K562 (cell line): ENCODE data around the gene ANKRD13D. TPM values are rescaled to one million over a fixed set of nuclear protein-coding genes. Genes with fewer than 3 reads are reported as not detected.

Experiments
- BRCA1 ChIP-seq, 2 experiments: fragments of 450-650 bp in 1 of 2; sonication (generic) in 1 of 2; formaldehyde crosslinking in 1 of 2; IDR thresholded peaks; 2 replicates each; pipeline versions ENCODE4 v1.5.0 to v1.6.1; 2017 to 2020; ENCODE audit warnings: mild to moderate bottlenecking in 1 of 2, missing genetic modification reagents in 1 of 2
- CBX5 ChIP-seq: IDR thresholded peaks from 2 replicates; pipeline ENCODE4 v1.6.1; 2014; ENCODE audit warnings: low read depth, borderline replicate concordance
- CHAMP1 ChIP-seq: fragments of 450-650 bp; IDR thresholded peaks from 2 replicates; pipeline ENCODE4 v1.6.1; 2016; ENCODE audit warnings: mild to moderate bottlenecking
- CREB5 ChIP-seq: fragments of 250-450 bp; sonication (Bioruptor Pico); IDR thresholded peaks from 2 replicates; pipeline ENCODE4 v1.5.0; 2020; ENCODE audit warnings: mild to moderate bottlenecking
- CTCF ChIP-seq, 3 experiments: IDR thresholded peaks in 2 of 3; conservative IDR thresholded peaks in 1 of 3; 2 replicates each; pipeline ENCODE4 v1.5.1; 2011 to 2012; ENCODE audit warnings: low read length in 3 of 3, mild to moderate bottlenecking in 3 of 3, control low read depth in 2 of 3, improper control_type of control experiment in 1 of 3, inconsistent platforms in 1 of 3, low read depth in 1 of 3, mixed read lengths in 1 of 3, moderate library complexity in 1 of 3; ENCODE audit not compliant: insufficient read depth in 2 of 3
- DPF2 ChIP-seq: fragments of 450-650 bp; IDR thresholded peaks from 2 replicates; pipeline ENCODE4 v1.6.1; 2016
- ILF3 ChIP-seq: fragments of 450-650 bp; IDR thresholded peaks from 2 replicates; pipeline ENCODE4 v1.6.1; 2018; ENCODE audit warnings: antibody characterized with exemption, mild to moderate bottlenecking, moderate library complexity, borderline replicate concordance
- IRF1 ChIP-seq: sonication (generic); formaldehyde crosslinking; IDR thresholded peaks from 2 replicates; pipeline ENCODE4 v1.8.0; 2022; ENCODE audit warnings: missing genetic modification reagents, mild to moderate bottlenecking, borderline replicate concordance
- MCM5 ChIP-seq: fragments of 450-650 bp; IDR thresholded peaks from 2 replicates; pipeline ENCODE4 v1.6.1; 2016; ENCODE audit warnings: low read depth
- MCM7 ChIP-seq, 2 experiments: fragments of 450-650 bp; IDR thresholded peaks; 2 replicates each; pipeline ENCODE4 v1.6.1; 2016 to 2018
- NR2C1 ChIP-seq, 2 experiments: fragments of 450-650 bp; IDR thresholded peaks; 2 replicates each; pipeline ENCODE4 v1.6.1; 2017; ENCODE audit warnings: mild to moderate bottlenecking in 2 of 2, antibody characterized with exemption in 1 of 2, inconsistent platforms in 1 of 2, missing compliant biosample characterization in 1 of 2, missing genetic modification characterization in 1 of 2
- NR3C1 ChIP-seq: sonication (generic); formaldehyde crosslinking; IDR thresholded peaks from 2 replicates; pipeline ENCODE4 v1.8.1; 2022; ENCODE audit warnings: missing genetic modification reagents
- PHF20 ChIP-seq: fragments of 450-650 bp; IDR thresholded peaks from 2 replicates; pipeline ENCODE4 v1.6.1; 2018; ENCODE audit not compliant: partially characterized antibody
- PHF8 ChIP-seq: fragments of 200-600 bp; sonication (generic); IDR thresholded peaks from 2 replicates; pipeline ENCODE4 v1.6.1; 2012; ENCODE audit warnings: mixed run types, mild to moderate bottlenecking, inconsistent platforms, low read length, moderate library complexity, borderline replicate concordance
- PPARD ChIP-seq: fragments of 250-450 bp; sonication (Bioruptor Pico); IDR thresholded peaks from 2 replicates; pipeline ENCODE4 v1.8.0; 2022; ENCODE audit warnings: inconsistent platforms, mild to moderate bottlenecking, moderate library complexity
- RBM22 ChIP-seq: fragments of 200-400 bp; formaldehyde crosslinking; IDR thresholded peaks from 2 replicates; pipeline ENCODE4 v1.6.1; 2018; ENCODE audit warnings: low read length, low read depth; ENCODE audit not compliant: poor library complexity, severe bottlenecking
- SMARCA4 ChIP-seq: fragments of 450-650 bp; IDR thresholded peaks from 2 replicates; pipeline ENCODE4 v1.6.1; 2016
- TAL1 ChIP-seq: fragments of 450-650 bp; IDR thresholded peaks from 2 replicates; pipeline ENCODE4 v1.6.1; 2016; ENCODE audit warnings: mild to moderate bottlenecking
- ZBTB43 ChIP-seq: sonication (generic); formaldehyde crosslinking; IDR thresholded peaks from 2 replicates; pipeline ENCODE4 v1.8.0; 2023; ENCODE audit warnings: mild to moderate bottlenecking, missing genetic modification reagents
- ZNF57 ChIP-seq: fragments of 450-650 bp; formaldehyde crosslinking; IDR thresholded peaks from 2 replicates; pipeline ENCODE4 v1.4.0; 2020; ENCODE audit warnings: mild to moderate bottlenecking, moderate library complexity
- ZSCAN29 ChIP-seq: fragments of 450-650 bp; IDR thresholded peaks from 2 replicates; pipeline ENCODE4 v1.6.1; 2017
- polyA plus RNA-seq, 8 experiments: library from polyadenylated mRNA; depleted of rRNA in 4 of 8; stranded (reverse) in 5 of 8; unstranded in 3 of 8; fragments of >200 nt; fragmentation: Nextera tagmentation in 2 of 8; fragmentation: Illumina TruSeq in 1 of 8; extraction: Ambion mirVana in 2 of 8; extraction: Trizol in 1 of 8; gene quantifications; 2 replicates each; pipeline versions ENCODE4 v1.2.1 to v1.2.3, GENCODE V29; 2011 to 2014; ENCODE audit warnings: inconsistent platforms in 1 of 8, missing spikeins in 1 of 8
- total RNA-seq, 7 experiments: library from RNA; depleted of rRNA in 6 of 7; stranded (reverse); fragments of >200 nt in 6 of 7; fragmentation: Illumina TruSeq in 2 of 7; extraction: Trizol in 2 of 7; gene quantifications; 2 replicates each; pipeline versions ENCODE4 v1.2.1 to v1.2.3, GENCODE V29; 2011 to 2021; ENCODE audit warnings: low replicate concordance in 1 of 7

ANKRD13D gene
- total and polyA plus RNA-seq, 9 of the 15 experiments (the other 6 are each of a cell fraction or from before 2014, with no cell fraction given), result 0.94 to 40.9 (median 22.4) TPM

- TF ChIP-seq CREB5 (CRISPR knock-in tag) (peak; percentile 38; the same call in 1 of the 2 replicates), IRF1 (CRISPR knock-in tag) (no peak), MCM5 (no peak), PPARD (CRISPR knock-in tag) (no peak), NR3C1 (no peak), ILF3 (no peak), PHF20 (peak; percentile 53), ZNF57 (CRISPR knock-in tag) (no peak), CHAMP1 (no peak), RBM22 (peak; percentile 94), NR2C1 (IDR thresholded peaks at IDR 0.05) (no peak), NR2C1 (tag; IDR thresholded peaks at IDR 0.05) (peak; percentile 3; the same call in 1 of the 2 replicates), PHF8 (peak; percentile 77), TAL1 (no peak), MCM7 (IDR thresholded peaks at IDR 0.05) (no peak), BRCA1 (IDR thresholded peaks at IDR 0.05) (no peak), BRCA1 (CRISPR knock-in tag; IDR thresholded peaks at IDR 0.05) (no peak), ZBTB43 (no peak), CTCF (IDR thresholded peaks at IDR 0.05 in 2 of 3, conservative IDR thresholded peaks at IDR 0.05 in 1 of 3; ENCODE audit: insufficient read depth in 2 of 3, low read depth in 1 of 3, low read length in 3 of 3) (peak in 2 of 3 experiments; percentile 50 to 65; a peak in 4 of 6 replicates), SMARCA4 (0 out of 2 replicates have a peak, but pooled peaks have one; percentile 8), DPF2 (no peak; the same call in 1 of the 2 replicates), CBX5 (no peak), ZSCAN29 (no peak)
These were observed 464 bp upstream of the ANKRD13D start (continued) for GRCh38 chr11:67288452-67289225.
